Endothelial cell of umbilical vein (primary cell): Measurements from ENCODE around the gene CAPN8. TPM values are rescaled to one million over a fixed set of nuclear protein-coding genes. Genes with fewer than 3 reads are reported as not detected.

Source experiments
- BruUV-seq: library from RNA; stranded (reverse); fragments of 400-500 nt; replicated peaks from 2 replicates; lab custom pipeline; 2021; lab: Mats Ljungman, UMichigan
- CTCF ChIA-PET: fragments of 300-600, 350-600 bp; sonication (Branson Sonifier 250); formaldehyde crosslinking; loops from one replicate; lab custom pipeline; 2021; ENCODE audit warnings: antibody characterized with exemption, inconsistent platforms; lab: Charles Lee
- POLR2A ChIA-PET: fragments of 300-600, 350-600 bp; sonication (Branson Sonifier 250); formaldehyde crosslinking; loops from one replicate; lab custom pipeline; 2021; ENCODE audit warnings: antibody characterized with exemption, inconsistent platforms; lab: Charles Lee
- DNase-seq: peaks from one replicate; pipeline ENCODE4 v3.0.0-alpha.2; 2011; ENCODE audit warnings: low read depth, low spot score
- FAIRE-seq: peaks from 2 replicates; lab custom pipeline; 2011; peaks lifted over from hg19 to GRCh38; lab: Jason Lieb, UNC
- H2AFZ ChIP-seq: 2 replicates; pipeline ENCODE4 v1.6.0; 2012; ENCODE audit warnings: low read depth, low read length, control low read depth, inconsistent platforms
- H3K27ac ChIP-seq: 2 replicates; pipeline ENCODE4 v1.5.1; 2011; ENCODE audit warnings: low read depth, mild to moderate bottlenecking, control low read depth, low read length, moderate library complexity; ENCODE audit not compliant: insufficient read depth
- H3K27me3 ChIP-seq, 2 experiments: 2 replicates each; pipeline versions ENCODE4 v1.6.0 to v1.6.1; 2011; ENCODE audit warnings: low read length in 2 of 2, mixed read lengths in 1 of 2; ENCODE audit not compliant: control insufficient read depth in 2 of 2, insufficient read depth in 2 of 2
- H3K36me3 ChIP-seq, 2 experiments: 2 replicates in 1 of 2; 3 replicates in 1 of 2; pipeline ENCODE4 v1.5.1; 2011; ENCODE audit warnings: low read length in 2 of 2, mild to moderate bottlenecking in 1 of 2, moderate library complexity in 1 of 2; ENCODE audit not compliant: control insufficient read depth in 2 of 2, insufficient read depth in 2 of 2; ENCODE audit errors: extremely low read depth in 1 of 2
- H3K4me1 ChIP-seq: 3 replicates; pipeline ENCODE4 v1.5.1; 2011; ENCODE audit warnings: mild to moderate bottlenecking, low read length; ENCODE audit not compliant: control insufficient read depth, insufficient read depth; ENCODE audit errors: extremely low read depth
- H3K4me2 ChIP-seq: 2 replicates; pipeline ENCODE4 v1.6.1; 2011; ENCODE audit warnings: low read length, control low read depth, mixed read lengths; ENCODE audit not compliant: insufficient read depth
- H3K4me3 ChIP-seq, 3 experiments: fragments of 200-600 bp in 1 of 3; sonication (generic), shearing (Covaris generic) in 1 of 3; replicated peaks in 1 of 3; 2 replicates each; pipeline ENCODE4 v1.5.1; 2011 to 2016; ENCODE audit warnings: control low read depth in 3 of 3, low read length in 3 of 3, mild to moderate bottlenecking in 2 of 3, inconsistent platforms in 1 of 3, low read depth in 1 of 3, moderate library complexity in 1 of 3; ENCODE audit not compliant: insufficient read depth in 1 of 3
- H3K79me2 ChIP-seq: 2 replicates; pipeline ENCODE4 v1.6.0; 2012; ENCODE audit warnings: low read length, inconsistent platforms; ENCODE audit not compliant: control insufficient read depth, insufficient read depth
- H3K9ac ChIP-seq: replicated peaks from 2 replicates; pipeline ENCODE3; 2011; ENCODE audit warnings: low read length, control low read depth; ENCODE audit not compliant: insufficient read depth; ENCODE audit errors: extremely low read depth
- H3K9me1 ChIP-seq: replicated peaks from 3 replicates; pipeline ENCODE4 v1.6.0; 2011; ENCODE audit warnings: mild to moderate bottlenecking, low read length; ENCODE audit not compliant: control insufficient read depth, insufficient read depth; ENCODE audit errors: extremely low read depth
- H3K9me3 ChIP-seq: replicated peaks from 2 replicates; pipeline ENCODE4 v1.5.1; 2012; ENCODE audit warnings: low read length, inconsistent platforms; ENCODE audit not compliant: control insufficient read depth, insufficient read depth
- H4K20me1 ChIP-seq: replicated peaks from 2 replicates; pipeline ENCODE3; 2011; ENCODE audit warnings: mild to moderate bottlenecking, low read length; ENCODE audit not compliant: control insufficient read depth, insufficient read depth; ENCODE audit errors: extremely low read depth
- CTCF ChIP-seq, 2 donors: IDR thresholded peaks; 1 replicate in 1 of 2; 2 replicates in 1 of 2; pipeline ENCODE4 v1.5.1; 2011; ENCODE audit warnings: low read length in 2 of 2, mild to moderate bottlenecking in 2 of 2, moderate library complexity in 2 of 2, control low read depth in 1 of 2, inconsistent platforms in 1 of 2, low read depth in 1 of 2; ENCODE audit not compliant: insufficient read depth in 1 of 2; ENCODE audit errors: extremely low read depth in 1 of 2
- EZH2 ChIP-seq: IDR thresholded peaks from 2 replicates; pipeline ENCODE4 v1.6.1; 2012; ENCODE audit warnings: borderline replicate concordance, low read depth, mild to moderate bottlenecking, moderate library complexity, low read length, inconsistent platforms; ENCODE audit not compliant: severe bottlenecking
- FOS ChIP-seq: IDR thresholded peaks from 2 replicates; pipeline ENCODE4 v1.6.1; 2011; ENCODE audit warnings: mild to moderate bottlenecking, low read length, moderate library complexity, borderline replicate concordance; ENCODE audit not compliant: insufficient read depth
- GATA2 ChIP-seq: IDR thresholded peaks from 2 replicates; pipeline ENCODE4 v1.7.0; 2011; ENCODE audit warnings: low read depth, mild to moderate bottlenecking, moderate library complexity, mixed read lengths, low read length; ENCODE audit not compliant: insufficient read length, insufficient read depth
- JUN ChIP-seq: IDR thresholded peaks from 2 replicates; pipeline ENCODE4 v1.6.1; 2011; ENCODE audit warnings: borderline replicate concordance, low read depth; ENCODE audit not compliant: insufficient read length, insufficient read depth
- MAX ChIP-seq: IDR thresholded peaks from 2 replicates; pipeline ENCODE4 v1.6.1; 2011; ENCODE audit not compliant: insufficient read depth, insufficient read length
- MYC ChIP-seq: IDR thresholded peaks from one replicate; pipeline ENCODE4 v1.6.1; 2011; ENCODE audit warnings: mild to moderate bottlenecking, low read depth, low read length
- POLR2A ChIP-seq: IDR thresholded peaks from 2 replicates; pipeline ENCODE4 v1.6.1; 2012; ENCODE audit warnings: low read depth, mild to moderate bottlenecking, control low read depth, low read length
- POLR2AphosphoS5 ChIP-seq: IDR thresholded peaks from 2 replicates; pipeline ENCODE4 v1.6.1; 2012; ENCODE audit warnings: low read depth, mild to moderate bottlenecking, control low read depth, low read length, moderate library complexity; ENCODE audit not compliant: insufficient read depth
- dilution Hi-C: fragments of 300-500 bp; cut with MboI; formaldehyde crosslinking; loops from one replicate; pipeline ENCODE4 v1.15.0; 2019; ENCODE audit warnings: low sequenced_read_pairs; ENCODE audit not compliant: extremely low pct_ligation_motif_present
- intact Hi-C: fragments of 100-400 bp; cut with micrococcal nuclease; formaldehyde crosslinking; loops from one replicate; pipeline ENCODE4 v1.10.0; 2022
- polyA plus RNA-seq, 4 experiments: library from polyadenylated mRNA; depleted of rRNA in 3 of 4; stranded (reverse) in 3 of 4; unstranded in 1 of 4; fragments of >200 nt; gene quantifications; 2 replicates each; pipeline versions ENCODE4 v1.2.1 to v1.2.3, GENCODE V29; 2011 to 2012; ENCODE audit warnings: missing spikeins in 1 of 4
- total RNA-seq: library from RNA; stranded (reverse); gene quantifications from 2 replicates; pipeline ENCODE4 v1.2.3, GENCODE V29; 2021

The CAPN8 gene
- total and polyA plus RNA-seq, 2 donors (not counting 3 experiments of a cell fraction or from before 2014, with no cell fraction given): not detected

DNA sequence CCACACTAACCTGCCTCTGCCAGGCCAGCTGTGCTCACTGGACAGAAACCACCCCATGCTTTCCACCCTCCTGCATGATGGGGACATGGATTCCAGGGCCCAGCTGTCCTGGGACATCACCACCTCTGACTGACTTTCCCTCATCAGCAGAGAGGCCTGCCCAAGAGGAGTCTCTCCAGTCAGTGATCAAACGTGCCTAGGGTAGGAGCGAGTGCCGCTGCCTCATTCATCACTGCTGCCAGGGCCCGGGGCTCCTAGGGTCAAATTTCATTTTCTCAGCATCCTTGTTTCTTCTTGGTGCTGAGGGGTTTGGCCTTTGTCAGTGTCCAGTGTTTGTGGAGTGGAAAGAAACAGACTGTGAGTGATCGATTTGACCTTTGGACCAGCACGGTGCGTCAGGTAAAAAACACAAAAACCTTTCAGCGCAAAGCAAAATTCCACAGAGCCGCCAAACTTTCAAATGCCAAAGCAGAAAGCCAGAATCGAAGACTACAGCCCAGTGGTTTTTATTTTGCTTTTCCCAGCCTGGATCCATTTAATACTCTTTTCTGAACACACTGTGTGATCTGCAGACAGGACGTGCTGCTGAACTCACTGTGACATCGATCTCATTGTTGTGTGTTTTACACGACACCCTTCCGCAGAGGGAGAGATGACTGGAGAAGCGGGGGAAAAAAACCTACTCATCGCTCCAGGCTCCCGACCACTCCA, 43.2 kb downstream of the CAPN8 start:
- dilution Hi-C loops (no loop called here), intact Hi-C loops (no loop called here)
- POLR2A ChIA-PET: no interaction called here
- H4K20me1 ChIP-seq: no peaks in the 10 kb centered on the region
- no peaks in the 10 kb centered on the region for H3K27me3 ChIP-seq
- FAIRE-seq (no peak), DNase-seq (no peak)
- no peak overlapping the region for H3K4me3 ChIP-seq
- H2AFZ ChIP-seq: no peak overlapping the region
- H3K79me2 ChIP-seq: no peaks in the 10 kb centered on the region
- CTCF ChIA-PET: interaction anchor here (1.6 kb wide), 1 partner anchor 66 kb away, joined by 4 read pairs; no protein-coding TSS in a partner anchor
- H3K9me1 ChIP-seq: no peaks in the 10 kb centered on the region
- TF ChIP-seq FOS (no peak), JUN (no peak), POLR2AphosphoS5 (no peak), MYC (no peak), CTCF (IDR thresholded peaks at IDR 0.05; ENCODE audit: extremely low read depth in 1 of 2, insufficient read depth in 1 of 2, low read depth in 1 of 2, low read length in 2 of 2) (no peak), EZH2 (no peak), MAX (no peak), POLR2A (no peak), GATA2 (no peak)
- no peak overlapping the region for H3K9ac ChIP-seq
- no peaks in the 10 kb centered on the region for H3K4me1 ChIP-seq
- H3K27ac ChIP-seq: no peak overlapping the region
- H3K9me3 ChIP-seq: no peaks in the 10 kb centered on the region
- no peak overlapping the region for H3K4me2 ChIP-seq
- H3K36me3 ChIP-seq: no peaks in the 10 kb centered on the region
- BruUV-seq: no TSS peak
